AG09309 (cell line): Measurements from ENCODE around the gene RIC8B.

Experiments
- DNase-seq: peaks from one replicate; pipeline ENCODE4 v3.0.0-alpha.2; 2010; ENCODE audit warnings: low read depth
- H3K4me3 ChIP-seq: 2 replicates; pipeline ENCODE4 v1.5.1; 2011; ENCODE audit warnings: mild to moderate bottlenecking, low read depth, low read length, moderate library complexity; ENCODE audit not compliant: control insufficient read depth
- CTCF ChIP-seq: IDR thresholded peaks from 2 replicates; pipeline ENCODE4 v1.5.1; 2011; ENCODE audit warnings: mild to moderate bottlenecking, low read depth, low read length, inconsistent platforms; ENCODE audit not compliant: insufficient read depth, control insufficient read depth; ENCODE audit errors: missing control alignments

RIC8B gene

GRCh38 chr12:106870116-106870515, 95.6 kb downstream of the RIC8B start:
- DNase-seq, result no peak
- no peak overlapping the region for H3K4me3 ChIP-seq
- no peak for TF ChIP-seq CTCF

- TF ChIP-seq CTCF, result no peak
- DNase-seq, result no peak
- no peak overlapping the region for H3K4me3 ChIP-seq
These were observed 97.0 kb downstream of the RIC8B start for GRCh38 chr12:106871477-106871876.

- no peak overlapping the region for H3K4me3 ChIP-seq
- TF ChIP-seq CTCF, result no peak
- no peak for DNase-seq
These were observed 99.5 kb downstream of the RIC8B start for GRCh38 chr12:106873983-106874382.

GRCh38 chr12:106878804-106879203, 104.3 kb downstream of the RIC8B start:
- TF ChIP-seq CTCF, result no peak
- DNase-seq, result no peak
- H3K4me3 ChIP-seq, result no peak overlapping the region

- no peak for TF ChIP-seq CTCF
- H3K4me3 ChIP-seq, result no peak overlapping the region
- no peak for DNase-seq
These were observed 105.1 kb downstream of the RIC8B start for GRCh38 chr12:106879612-106880011.

- no peak for DNase-seq
These were observed 108.9 kb downstream of the RIC8B start for GRCh38 chr12:106883426-106883825.

More at GRCh38 chr12:106883426-106883825, 108.9 kb downstream of the RIC8B start:
- no peak for TF ChIP-seq CTCF
- H3K4me3 ChIP-seq, result no peak overlapping the region
